ENCODE measurements around the gene AP1M2.

DNA sequence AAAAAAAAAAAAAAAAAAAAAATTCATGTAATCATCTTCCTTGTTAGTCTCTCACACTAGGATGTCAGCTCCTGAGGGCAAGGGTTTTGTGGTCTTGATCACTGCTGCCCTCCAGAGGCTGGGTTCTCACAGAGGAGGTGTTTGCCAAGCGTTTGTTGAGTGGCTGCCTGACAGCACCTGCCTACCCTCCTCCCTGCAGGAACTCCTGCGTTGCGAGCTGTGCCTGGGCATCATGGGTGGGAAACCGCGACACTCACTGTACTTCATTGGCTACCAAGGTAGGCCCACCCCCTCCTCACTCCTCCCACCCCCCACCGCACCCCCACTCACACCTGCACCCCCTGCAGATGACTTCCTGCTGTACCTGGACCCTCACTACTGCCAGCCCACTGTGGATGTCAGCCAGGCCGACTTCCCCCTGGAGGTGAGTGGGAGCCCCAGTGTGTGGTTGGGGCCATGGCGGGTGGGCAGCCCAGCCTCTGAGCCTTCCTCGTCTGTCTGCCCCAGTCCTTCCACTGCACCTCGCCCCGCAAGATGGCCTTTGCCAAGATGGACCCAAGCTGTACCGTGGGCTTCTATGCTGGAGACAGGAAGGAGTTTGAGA, 35.3 kb downstream of the AP1M2 start:
- TF ChIP-seq, protein P1, sequence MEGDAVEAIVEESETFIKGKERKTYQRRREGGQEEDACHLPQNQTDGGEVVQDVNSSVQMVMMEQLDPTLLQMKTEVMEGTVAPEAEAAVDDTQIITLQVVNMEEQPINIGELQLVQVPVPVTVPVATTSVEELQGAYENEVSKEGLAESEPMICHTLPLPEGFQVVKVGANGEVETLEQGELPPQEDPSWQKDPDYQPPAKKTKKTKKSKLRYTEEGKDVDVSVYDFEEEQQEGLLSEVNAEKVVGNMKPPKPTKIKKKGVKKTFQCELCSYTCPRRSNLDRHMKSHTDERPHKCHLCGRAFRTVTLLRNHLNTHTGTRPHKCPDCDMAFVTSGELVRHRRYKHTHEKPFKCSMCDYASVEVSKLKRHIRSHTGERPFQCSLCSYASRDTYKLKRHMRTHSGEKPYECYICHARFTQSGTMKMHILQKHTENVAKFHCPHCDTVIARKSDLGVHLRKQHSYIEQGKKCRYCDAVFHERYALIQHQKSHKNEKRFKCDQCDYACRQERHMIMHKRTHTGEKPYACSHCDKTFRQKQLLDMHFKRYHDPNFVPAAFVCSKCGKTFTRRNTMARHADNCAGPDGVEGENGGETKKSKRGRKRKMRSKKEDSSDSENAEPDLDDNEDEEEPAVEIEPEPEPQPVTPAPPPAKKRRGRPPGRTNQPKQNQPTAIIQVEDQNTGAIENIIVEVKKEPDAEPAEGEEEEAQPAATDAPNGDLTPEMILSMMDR (IDR thresholded peaks at IDR 0.05; ENCODE audit: poor library complexity), result peak; percentile 6
- no peak for TF ChIP-seq EZH2phosphoT487 (IDR thresholded peaks at IDR 0.05; ENCODE audit: low read depth, severe bottlenecking, unreplicated experiment)

Data from hepatocyte (in vitro differentiated cells).